K562 (cell line): Measurements from ENCODE around the gene MEIS2. TPM values are rescaled to one million over a fixed set of nuclear protein-coding genes. Genes with fewer than 3 reads are reported as not detected.

Experiments
- ATAC-seq: fragments of 200-7000 bp; cut with Tn5 transposase; 3 replicates; pipeline ENCODE4 v1.9.1; 2020; ENCODE audit warnings: moderate library complexity
- BruUV-seq: library from RNA; stranded (reverse); fragments of 400-500 nt; replicated peaks from 2 replicates; lab custom pipeline; 2021; lab: Mats Ljungman, UMichigan
- CTCF ChIA-PET: fragments of 300-600 bp; formaldehyde crosslinking; extraction: SDS; loops from one replicate; lab custom pipeline; 2021; ENCODE audit warnings: low intra/inter-chr PET ratio; lab: Yijun Ruan, JAX
- POLR2A ChIA-PET: fragments of 300-600, 350-650 bp; sonication (Branson Sonifier 250); formaldehyde crosslinking; extraction: SDS; loops from one replicate; lab custom pipeline; 2021; ENCODE audit warnings: antibody characterized with exemption, inconsistent platforms; lab: Yijun Ruan, JAX
- DNase-seq, 4 experiments: peaks; one replicate each; pipeline versions ENCODE4 v3.0.0 to v3.0.0-alpha.2; 2011 to 2018; ENCODE audit warnings: low spot score in 3 of 4, mixed read lengths in 3 of 4; ENCODE audit errors: extremely low read depth in 1 of 4
- FAIRE-seq: peaks from 2 replicates; lab custom pipeline; 2011; peaks lifted over from hg19 to GRCh38; lab: Jason Lieb, UNC
- H2AFZ ChIP-seq: 2 replicates; pipeline ENCODE4 v1.6.0; 2011; ENCODE audit warnings: low read depth, low read length, control low read depth, inconsistent platforms
- H3K27ac ChIP-seq: fragments of 200-600 bp; 3 replicates; pipeline ENCODE4 v1.8.0; 2011; ENCODE audit warnings: low read depth, mild to moderate bottlenecking, control low read depth, inconsistent platforms, low read length, moderate library complexity, mixed read lengths; ENCODE audit errors: extremely low read depth
- H3K27me3 ChIP-seq, 2 experiments: fragments of 300-600 bp in 1 of 2; 2 replicates in 1 of 2; 3 replicates in 1 of 2; pipeline versions ENCODE4 v1.6.0 to v1.8.0; 2011; ENCODE audit warnings: inconsistent platforms in 2 of 2, low read length in 2 of 2, mild to moderate bottlenecking in 1 of 2, mixed read lengths in 1 of 2, moderate library complexity in 1 of 2; ENCODE audit not compliant: control insufficient read depth in 2 of 2, insufficient read depth in 2 of 2
- H3K36me3 ChIP-seq: fragments of 300-600 bp; 3 replicates; pipeline ENCODE4 v1.8.0; 2011; ENCODE audit warnings: mild to moderate bottlenecking, low read length, inconsistent platforms; ENCODE audit not compliant: control insufficient read depth, insufficient read depth
- H3K4me1 ChIP-seq, 2 experiments: fragments of 200-600 bp in 1 of 2; replicated peaks in 1 of 2; 2 replicates in 1 of 2; 3 replicates in 1 of 2; pipeline versions ENCODE4 v1.5.1 to v1.8.0; 2011; ENCODE audit warnings: inconsistent platforms in 2 of 2, low read length in 2 of 2, mild to moderate bottlenecking in 1 of 2, mixed read lengths in 1 of 2, moderate library complexity in 1 of 2; ENCODE audit not compliant: control insufficient read depth in 2 of 2, insufficient read depth in 2 of 2
- H3K4me2 ChIP-seq: 2 replicates; pipeline ENCODE4 v1.6.1; 2011; ENCODE audit warnings: low read length, control low read depth, inconsistent platforms, mixed read lengths; ENCODE audit not compliant: insufficient read depth
- H3K4me3 ChIP-seq: fragments of 200-600 bp; sonication (generic), shearing (Covaris generic); 2 replicates; pipeline ENCODE4 v1.5.1; 2016; ENCODE audit warnings: control low read depth, inconsistent platforms
- H3K79me2 ChIP-seq: fragments of 200-600 bp; 3 replicates; pipeline ENCODE4 v1.8.0; 2011; ENCODE audit warnings: low read length, inconsistent platforms; ENCODE audit not compliant: control insufficient read depth, insufficient read depth
- H3K9ac ChIP-seq, 2 experiments: 2 replicates each; pipeline versions ENCODE4 v1.6.0 to v1.6.1; 2011; ENCODE audit warnings: low read depth in 2 of 2, low read length in 2 of 2, control low read depth in 1 of 2, inconsistent platforms in 1 of 2, mild to moderate bottlenecking in 1 of 2, mixed read lengths in 1 of 2; ENCODE audit not compliant: insufficient read depth in 1 of 2
- H3K9me1 ChIP-seq: one replicate; pipeline ENCODE4 v1.6.0; 2011; ENCODE audit warnings: inconsistent platforms, mild to moderate bottlenecking, low read length, moderate library complexity; ENCODE audit not compliant: control insufficient read depth, insufficient read depth
- H3K9me3 ChIP-seq: replicated peaks from 2 replicates; pipeline ENCODE4 v1.5.1; 2011; ENCODE audit warnings: low read depth, low read length, inconsistent platforms; ENCODE audit not compliant: control insufficient read depth, insufficient read depth
- H4K20me1 ChIP-seq: replicated peaks from 2 replicates; pipeline ENCODE4 v1.6.1; 2011; ENCODE audit warnings: low read length, inconsistent platforms, mixed read lengths; ENCODE audit not compliant: control insufficient read depth, insufficient read depth
- CREM ChIP-seq: IDR thresholded peaks from 2 replicates; pipeline ENCODE4 v1.6.1; 2014; ENCODE audit warnings: antibody characterized with exemption, low read depth
- ERF ChIP-seq: fragments of 450-650 bp; formaldehyde crosslinking; IDR thresholded peaks from 2 replicates; pipeline ENCODE4 v1.4.0; 2020; ENCODE audit warnings: mild to moderate bottlenecking, mixed read lengths
- GABPB1 ChIP-seq: sonication (generic); formaldehyde crosslinking; IDR thresholded peaks from 2 replicates; pipeline ENCODE4 v1.8.0; 2022; ENCODE audit warnings: mild to moderate bottlenecking, missing genetic modification reagents
- HDAC3 ChIP-seq: fragments of 450-650 bp; IDR thresholded peaks from 2 replicates; pipeline ENCODE4 v1.6.1; 2018; ENCODE audit warnings: borderline replicate concordance, mild to moderate bottlenecking, moderate library complexity; ENCODE audit not compliant: partially characterized antibody
- RBFOX2 ChIP-seq: fragments of 200-400 bp; formaldehyde crosslinking; IDR thresholded peaks from 2 replicates; pipeline ENCODE4 v1.6.1; 2017; ENCODE audit warnings: low read depth, mild to moderate bottlenecking, low read length, moderate library complexity
- SIRT6 ChIP-seq: IDR thresholded peaks from one replicate; pipeline ENCODE4 v1.6.1; 2012; ENCODE audit warnings: low read depth, mild to moderate bottlenecking, control low read depth, inconsistent platforms, low read length, moderate library complexity
- YBX1 ChIP-seq: fragments of 450-650 bp; IDR thresholded peaks from 2 replicates; pipeline ENCODE4 v1.7.1; 2016; ENCODE audit warnings: mild to moderate bottlenecking
- ZNF146 ChIP-seq: IDR thresholded peaks from one replicate; pipeline ENCODE4 v1.6.1; 2018; ENCODE audit warnings: missing compliant biosample characterization; ENCODE audit not compliant: unreplicated experiment
- ZNF311 ChIP-seq: fragments of 250-450 bp; sonication (Bioruptor Pico); IDR thresholded peaks from 2 replicates; pipeline ENCODE4 v1.4.0; 2020; ENCODE audit warnings: mild to moderate bottlenecking, moderate library complexity
- WGBS: fragments of 100-300 bp; shearing (Covaris generic); methylation state at CpG from one replicate; pipeline ENCODE4 v1.1.6; 2016; ENCODE audit warnings: low coverage, mixed read lengths; ENCODE audit not compliant: insufficient coverage; ENCODE audit errors: missing lambda C conversion rate; 5-methylcytosine and 5-hydroxymethylcytosine counted together
- in situ Hi-C: fragments of 300-500 bp; cut with MboI; formaldehyde crosslinking; loops from 4 replicates; pipeline ENCODE4 v1.15.0; 2018; ENCODE audit warnings: inconsistent platforms, mixed read lengths
- intact Hi-C: fragments of 100-400 bp; cut with micrococcal nuclease; formaldehyde crosslinking; loops from 2 replicates; pipeline ENCODE4 v1.14.2; 2022
- polyA plus RNA-seq, 8 experiments: library from polyadenylated mRNA; depleted of rRNA in 4 of 8; stranded (reverse) in 5 of 8; unstranded in 3 of 8; fragments of >200 nt; fragmentation: Nextera tagmentation in 2 of 8; fragmentation: Illumina TruSeq in 1 of 8; extraction: Ambion mirVana in 2 of 8; extraction: Trizol in 1 of 8; gene quantifications; 2 replicates each; pipeline versions ENCODE4 v1.2.1 to v1.2.3, GENCODE V29; 2011 to 2014; ENCODE audit warnings: inconsistent platforms in 1 of 8, missing spikeins in 1 of 8
- total RNA-seq, 7 experiments: library from RNA; depleted of rRNA in 6 of 7; stranded (reverse); fragments of >200 nt in 6 of 7; fragmentation: Illumina TruSeq in 2 of 7; extraction: Trizol in 2 of 7; gene quantifications; 2 replicates each; pipeline versions ENCODE4 v1.2.1 to v1.2.3, GENCODE V29; 2011 to 2021; ENCODE audit warnings: low replicate concordance in 1 of 7
- TF ChIP-seq, protein P1 (sequence below): fragments of 450-650 bp; IDR thresholded peaks from 2 replicates; pipeline ENCODE4 v1.6.1; 2016; ENCODE audit warnings: mild to moderate bottlenecking
- TF ChIP-seq, protein P2 (sequence below), 2 experiments: fragments of 450-650 bp; conservative IDR thresholded peaks; 2 replicates each; pipeline ENCODE4 v1.6.1; 2017; ENCODE audit warnings: mild to moderate bottlenecking in 2 of 2, moderate library complexity in 2 of 2
- TF ChIP-seq, protein P3 (sequence below): fragments of 250-450 bp; sonication (Bioruptor Pico); IDR thresholded peaks from 2 replicates; pipeline ENCODE4 v1.5.0; 2021

The MEIS2 gene
- total and polyA plus RNA-seq, 9 of the 15 experiments (the other 6 are each of a cell fraction or from before 2014, with no cell fraction given) = 7.5 to 64.2 (median 22.3) TPM

DNA sequence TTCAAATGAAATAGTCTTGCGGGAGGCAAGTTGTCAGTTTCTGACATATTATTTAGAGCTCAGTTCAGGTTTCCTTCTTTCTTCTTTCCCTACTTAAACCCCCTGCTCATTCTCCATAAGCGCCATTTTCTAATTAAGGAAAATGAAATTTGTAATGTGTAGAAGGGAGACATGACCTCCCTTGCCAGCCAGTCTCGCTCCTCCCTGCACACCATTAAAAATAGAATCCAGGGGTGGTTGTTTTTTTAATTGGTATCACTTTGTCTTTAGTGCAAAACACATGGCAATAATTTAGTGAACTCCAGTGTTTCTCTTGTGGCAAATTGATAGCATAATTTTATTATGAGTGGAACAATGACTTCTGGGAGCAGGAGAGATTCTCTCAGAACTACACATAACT is 160.1 kb downstream of the MEIS2 start:
- no peak overlapping the region for H3K4me3 ChIP-seq

DNA sequence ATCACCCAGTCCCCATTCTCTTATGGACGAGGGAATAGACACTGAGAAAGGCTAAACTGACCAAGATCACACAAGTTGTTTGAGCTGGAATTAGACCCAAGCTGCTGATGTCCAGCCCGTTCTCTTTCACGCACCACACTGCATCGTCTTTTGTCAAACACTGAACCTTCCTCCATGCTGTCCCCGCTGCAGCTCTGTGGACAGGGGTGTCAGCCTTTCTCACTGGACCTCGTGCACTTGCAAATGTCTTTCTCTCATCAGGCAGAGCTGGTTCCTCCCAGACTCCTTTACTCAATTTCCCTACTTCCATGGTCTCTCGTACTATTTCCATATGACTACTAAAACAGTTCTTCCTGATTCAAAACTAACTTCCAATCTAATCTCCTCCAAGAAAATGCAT is 161.6 kb downstream of the MEIS2 start:
- Histone ChIP-seq H3K36me3 (peaks cover 22% of the 10 kb centered on the region), H3K27ac (no peak overlapping the region), H3K4me2 (no peak overlapping the region), H3K9me3 (no peaks in the 10 kb centered on the region), H4K20me1 (no peaks in the 10 kb centered on the region), H3K4me3 (no peak overlapping the region), H3K9me1 (no peaks in the 10 kb centered on the region), H3K9ac (no peak overlapping the region), H3K4me1 (no peaks in the 10 kb centered on the region; a peak in 1 of 5 replicates), H3K79me2 (no peaks in the 10 kb centered on the region), H3K27me3 (no peaks in the 10 kb centered on the region), H2AFZ (no peak overlapping the region)
- FAIRE-seq (no peak), DNase-seq (no peak), ATAC-seq (no peak)
- BruUV-seq = no TSS peak
- in situ Hi-C loops = no loop called here
- POLR2A ChIA-PET = interaction anchor here (0.6 kb wide), 1 partner anchor 8 kb away, joined by 3 read pairs; no protein-coding TSS in a partner anchor
- intact Hi-C loops = no loop called here
- WGBS = 93% methylated on average over 7 of the region's 7 CpGs
- CTCF ChIA-PET = no interaction called here
- TF ChIP-seq ZNF146 (no peak), ERF (CRISPR knock-in tag) (no peak), RBFOX2 (no peak), GABPB1 (CRISPR knock-in tag) (no peak), CREM (no peak)
- TF ChIP-seq, protein P1, sequence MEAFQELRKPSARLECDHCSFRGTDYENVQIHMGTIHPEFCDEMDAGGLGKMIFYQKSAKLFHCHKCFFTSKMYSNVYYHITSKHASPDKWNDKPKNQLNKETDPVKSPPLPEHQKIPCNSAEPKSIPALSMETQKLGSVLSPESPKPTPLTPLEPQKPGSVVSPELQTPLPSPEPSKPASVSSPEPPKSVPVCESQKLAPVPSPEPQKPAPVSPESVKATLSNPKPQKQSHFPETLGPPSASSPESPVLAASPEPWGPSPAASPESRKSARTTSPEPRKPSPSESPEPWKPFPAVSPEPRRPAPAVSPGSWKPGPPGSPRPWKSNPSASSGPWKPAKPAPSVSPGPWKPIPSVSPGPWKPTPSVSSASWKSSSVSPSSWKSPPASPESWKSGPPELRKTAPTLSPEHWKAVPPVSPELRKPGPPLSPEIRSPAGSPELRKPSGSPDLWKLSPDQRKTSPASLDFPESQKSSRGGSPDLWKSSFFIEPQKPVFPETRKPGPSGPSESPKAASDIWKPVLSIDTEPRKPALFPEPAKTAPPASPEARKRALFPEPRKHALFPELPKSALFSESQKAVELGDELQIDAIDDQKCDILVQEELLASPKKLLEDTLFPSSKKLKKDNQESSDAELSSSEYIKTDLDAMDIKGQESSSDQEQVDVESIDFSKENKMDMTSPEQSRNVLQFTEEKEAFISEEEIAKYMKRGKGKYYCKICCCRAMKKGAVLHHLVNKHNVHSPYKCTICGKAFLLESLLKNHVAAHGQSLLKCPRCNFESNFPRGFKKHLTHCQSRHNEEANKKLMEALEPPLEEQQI = no peak
- TF ChIP-seq, protein P2, sequence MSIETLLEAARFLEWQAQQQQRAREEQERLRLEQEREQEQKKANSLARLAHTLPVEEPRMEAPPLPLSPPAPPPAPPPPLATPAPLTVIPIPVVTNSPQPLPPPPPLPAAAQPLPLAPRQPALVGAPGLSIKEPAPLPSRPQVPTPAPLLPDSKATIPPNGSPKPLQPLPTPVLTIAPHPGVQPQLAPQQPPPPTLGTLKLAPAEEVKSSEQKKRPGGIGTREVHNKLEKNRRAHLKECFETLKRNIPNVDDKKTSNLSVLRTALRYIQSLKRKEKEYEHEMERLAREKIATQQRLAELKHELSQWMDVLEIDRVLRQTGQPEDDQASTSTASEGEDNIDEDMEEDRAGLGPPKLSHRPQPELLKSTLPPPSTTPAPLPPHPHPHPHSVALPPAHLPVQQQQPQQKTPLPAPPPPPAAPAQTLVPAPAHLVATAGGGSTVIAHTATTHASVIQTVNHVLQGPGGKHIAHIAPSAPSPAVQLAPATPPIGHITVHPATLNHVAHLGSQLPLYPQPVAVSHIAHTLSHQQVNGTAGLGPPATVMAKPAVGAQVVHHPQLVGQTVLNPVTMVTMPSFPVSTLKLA (conservative IDR thresholded peaks at IDR 0.05) = no peak

More for the DNA sequence above, 160.1 kb downstream of the MEIS2 start:
- WGBS = 90% methylated on average over 3 of the region's 3 CpGs
- in situ Hi-C loops = no loop called here
- Histone ChIP-seq H3K9me1 (no peaks in the 10 kb centered on the region), H3K9me3 (no peaks in the 10 kb centered on the region), H3K4me1 (peaks cover 0 to 13% of the 10 kb centered on the region in 2 experiments; a peak in 3 of 5 replicates), H2AFZ (no peak overlapping the region), H3K27ac (no peak overlapping the region), H3K27me3 (no peaks in the 10 kb centered on the region), H3K36me3 (peaks cover 28% of the 10 kb centered on the region), H4K20me1 (no peaks in the 10 kb centered on the region), H3K79me2 (no peaks in the 10 kb centered on the region), H3K9ac (no peak overlapping the region), H3K4me2 (no peak overlapping the region)
- CTCF ChIA-PET = no interaction called here
- POLR2A ChIA-PET = interaction anchor here (0.7 to 1.1 kb wide), 2 partner anchors 18 to 161 kb away, joined by 3 to 4 read pairs; no protein-coding TSS in a partner anchor
- intact Hi-C loops = loop anchor here (10.0 kb wide), 1 partner anchor 165 kb away; the partner anchor contains the start of gene MEIS2
- BruUV-seq = no TSS peak
- ATAC-seq (no peak), FAIRE-seq (no peak), DNase-seq (no peak)
- TF ChIP-seq SIRT6 (no peak), YBX1 (no peak), ZNF311 (CRISPR knock-in tag) (no peak), HDAC3 (no peak)
- TF ChIP-seq, protein P3, sequence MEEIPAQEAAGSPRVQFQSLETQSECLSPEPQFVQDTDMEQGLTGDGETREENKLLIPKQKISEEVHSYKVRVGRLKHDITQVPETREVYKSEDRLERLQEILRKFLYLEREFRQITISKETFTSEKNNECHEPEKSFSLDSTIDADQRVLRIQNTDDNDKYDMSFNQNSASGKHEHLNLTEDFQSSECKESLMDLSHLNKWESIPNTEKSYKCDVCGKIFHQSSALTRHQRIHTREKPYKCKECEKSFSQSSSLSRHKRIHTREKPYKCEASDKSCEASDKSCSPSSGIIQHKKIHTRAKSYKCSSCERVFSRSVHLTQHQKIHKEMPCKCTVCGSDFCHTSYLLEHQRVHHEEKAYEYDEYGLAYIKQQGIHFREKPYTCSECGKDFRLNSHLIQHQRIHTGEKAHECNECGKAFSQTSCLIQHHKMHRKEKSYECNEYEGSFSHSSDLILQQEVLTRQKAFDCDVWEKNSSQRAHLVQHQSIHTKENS (CRISPR knock-in tag) = no peak
